ENCODE data around the gene MADCAM1.

DNA sequence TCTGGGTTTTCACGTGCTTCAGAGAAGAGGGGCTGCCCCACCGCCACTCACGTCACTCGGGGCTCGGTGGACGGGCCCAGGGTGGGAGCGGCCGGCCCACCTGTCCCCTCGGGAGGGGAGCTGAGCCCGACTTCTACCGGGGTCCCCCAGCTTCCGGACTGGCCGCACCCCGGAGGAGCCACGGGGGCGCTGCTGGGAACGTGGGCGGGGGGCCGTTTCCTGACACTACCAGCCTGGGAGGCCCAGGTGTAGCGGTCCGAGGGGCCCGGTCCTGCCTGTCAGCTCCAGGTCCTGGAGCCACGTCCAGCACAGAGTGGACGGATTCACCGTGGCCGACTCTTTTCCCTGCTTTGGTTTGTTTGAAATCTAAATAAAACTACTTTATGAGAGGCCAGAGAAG lies 45.4 kb downstream of the MADCAM1 start:
- TF ChIP-seq, protein P1, sequence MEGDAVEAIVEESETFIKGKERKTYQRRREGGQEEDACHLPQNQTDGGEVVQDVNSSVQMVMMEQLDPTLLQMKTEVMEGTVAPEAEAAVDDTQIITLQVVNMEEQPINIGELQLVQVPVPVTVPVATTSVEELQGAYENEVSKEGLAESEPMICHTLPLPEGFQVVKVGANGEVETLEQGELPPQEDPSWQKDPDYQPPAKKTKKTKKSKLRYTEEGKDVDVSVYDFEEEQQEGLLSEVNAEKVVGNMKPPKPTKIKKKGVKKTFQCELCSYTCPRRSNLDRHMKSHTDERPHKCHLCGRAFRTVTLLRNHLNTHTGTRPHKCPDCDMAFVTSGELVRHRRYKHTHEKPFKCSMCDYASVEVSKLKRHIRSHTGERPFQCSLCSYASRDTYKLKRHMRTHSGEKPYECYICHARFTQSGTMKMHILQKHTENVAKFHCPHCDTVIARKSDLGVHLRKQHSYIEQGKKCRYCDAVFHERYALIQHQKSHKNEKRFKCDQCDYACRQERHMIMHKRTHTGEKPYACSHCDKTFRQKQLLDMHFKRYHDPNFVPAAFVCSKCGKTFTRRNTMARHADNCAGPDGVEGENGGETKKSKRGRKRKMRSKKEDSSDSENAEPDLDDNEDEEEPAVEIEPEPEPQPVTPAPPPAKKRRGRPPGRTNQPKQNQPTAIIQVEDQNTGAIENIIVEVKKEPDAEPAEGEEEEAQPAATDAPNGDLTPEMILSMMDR (IDR thresholded peaks at IDR 0.05; ENCODE audit: poor library complexity): no peak
- TF ChIP-seq EZH2phosphoT487 (IDR thresholded peaks at IDR 0.05; ENCODE audit: low read depth, severe bottlenecking, unreplicated experiment): no peak
- TF ChIP-seq EZH2 (IDR thresholded peaks at IDR 0.05; ENCODE audit: borderline replicate concordance): no peak

Data from hepatocyte (in vitro differentiated cells).